Stimulated activated naive CD8-positive, alpha-beta T cell treated with anti-CD3 and anti-CD28 coated beads, Interleukin-15, Interleukin-2, amounts not matched to agents 100 ng/mL and 50 ng/mL, for 24 hours (primary cell): ENCODE measurements around the gene LATS2.

Experiments
- H3K27ac Mint-ChIP-seq: one replicate; pipeline ENCODE4 v1.8.0; 2021; ENCODE audit warnings: mild to moderate bottlenecking, mixed read lengths
- H3K27me3 Mint-ChIP-seq: one replicate; pipeline ENCODE4 v1.8.0; 2021; ENCODE audit warnings: mixed read lengths
- H3K36me3 Mint-ChIP-seq: one replicate; pipeline ENCODE4 v1.8.0; 2021; ENCODE audit warnings: low read depth, mixed read lengths
- H3K4me1 Mint-ChIP-seq: one replicate; pipeline ENCODE4 v1.8.0; 2021; ENCODE audit warnings: low read depth, mixed read lengths
- H3K4me3 Mint-ChIP-seq: one replicate; pipeline ENCODE4 v1.8.0; 2021; ENCODE audit warnings: mild to moderate bottlenecking, mixed read lengths
- H3K9me3 Mint-ChIP-seq: one replicate; pipeline ENCODE4 v1.8.0; 2021; ENCODE audit warnings: mixed read lengths

The LATS2 gene

DNA sequence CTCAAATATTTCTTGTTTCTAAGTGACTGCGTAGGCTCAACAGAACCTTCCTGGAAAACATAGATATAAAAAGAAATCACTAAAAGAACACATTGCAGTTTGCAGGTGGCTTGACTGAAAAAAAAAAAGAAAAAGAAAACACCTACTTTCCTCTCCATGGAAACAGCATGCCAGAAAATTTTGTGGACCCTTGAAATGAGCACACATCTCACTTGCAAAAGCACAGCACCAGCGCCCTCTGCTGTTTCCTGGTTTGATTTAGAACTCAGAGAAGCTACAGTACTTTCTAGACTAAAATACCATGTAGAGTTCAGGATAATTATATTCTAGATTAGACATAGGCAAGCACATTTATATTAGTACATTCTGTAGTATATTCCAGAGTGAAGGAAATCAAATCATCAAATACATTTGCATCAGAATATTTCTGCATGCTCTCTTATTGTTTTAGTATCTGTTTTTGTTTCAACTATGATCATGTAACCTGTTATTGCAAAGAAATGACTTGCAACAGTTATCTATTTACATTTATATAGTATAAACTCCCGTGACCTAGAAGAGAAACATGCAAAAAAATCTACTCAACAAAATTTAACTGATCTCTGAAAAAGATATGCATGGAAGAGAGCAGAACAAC lies 136.5 kb downstream of the LATS2 start:
- H3K36me3 Mint-ChIP-seq, result no peaks in the 10 kb centered on the region
- H3K4me3 Mint-ChIP-seq, result no peak overlapping the region
- no peaks in the 10 kb centered on the region for H3K27me3 Mint-ChIP-seq
- no peak overlapping the region for H3K27ac Mint-ChIP-seq
- H3K9me3 Mint-ChIP-seq, result no peaks in the 10 kb centered on the region
- H3K4me1 Mint-ChIP-seq, result no peaks in the 10 kb centered on the region

DNA sequence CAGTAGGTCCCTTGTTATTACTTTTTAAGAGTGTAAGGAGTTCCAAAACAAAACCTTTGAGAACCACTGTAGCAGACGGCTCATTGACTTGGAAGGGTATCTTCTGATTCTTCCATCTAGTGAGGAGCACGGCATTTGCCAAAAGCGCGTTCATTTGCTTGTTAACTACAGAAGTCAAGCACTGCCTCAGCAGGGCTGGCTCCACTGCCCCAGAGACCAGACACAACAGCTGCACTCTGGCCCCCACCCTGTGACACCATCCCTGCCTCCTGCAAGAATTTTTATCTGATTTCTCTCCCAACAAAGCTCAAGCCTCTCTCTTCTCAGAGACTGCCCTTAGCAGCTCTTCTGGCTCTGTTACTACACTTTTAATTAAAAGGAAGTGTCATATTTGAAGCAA lies 138.1 kb downstream of the LATS2 start:
- Mint-ChIP-seq H3K27ac (no peak overlapping the region), H3K36me3 (no peaks in the 10 kb centered on the region), H3K9me3 (no peaks in the 10 kb centered on the region), H3K27me3 (no peaks in the 10 kb centered on the region), H3K4me1 (no peaks in the 10 kb centered on the region), H3K4me3 (no peak overlapping the region)
